ENCODE data around the gene WHRN. TPM values are rescaled to one million over a fixed set of nuclear protein-coding genes. Genes with fewer than 3 reads are reported as not detected.

Gene WHRN
- total and polyA plus RNA-seq, 9 of the 15 experiments (the other 6 are each of a cell fraction or from before 2014, with no cell fraction given) = 0.31 to 14.1 (median 3.0) TPM

GRCh38 chr9:114464281-114465051, 40.8 kb downstream of the WHRN start (continued):
- TF ChIP-seq ZNF444 (CRISPR knock-in tag; IDR thresholded peaks at IDR 0.05) = no peak

GRCh38 chr9:114462791-114463190, 42.5 kb downstream of the WHRN start:
- no peaks in the 10 kb centered on the region for H4K20me1 ChIP-seq (replicated peaks; ENCODE audit: control insufficient read depth, insufficient read depth, low read length)
- H3K4me2 ChIP-seq (ENCODE audit: insufficient read depth, low read length) = no peak overlapping the region
- 81% methylated on average over 5 of the region's 5 CpGs for WGBS (ENCODE audit: insufficient coverage, low coverage, missing lambda C conversion rate)
- H3K9ac ChIP-seq (ENCODE audit: insufficient read depth in 1 of 2, low read depth in 2 of 2, low read length in 2 of 2) = no peak overlapping the region
- no TSS peak for BruUV-seq (replicated peaks)
- ChIA-PET POLR2A (no interaction called here), CTCF (ENCODE audit: low intra/inter-chr PET ratio) (no interaction called here)
- no peak overlapping the region for H3K27ac ChIP-seq (ENCODE audit: extremely low read depth, low read depth, low read length)
- H3K27me3 ChIP-seq (ENCODE audit: control insufficient read depth in 2 of 2, insufficient read depth in 2 of 2, low read length in 2 of 2) = no peaks in the 10 kb centered on the region
- in situ Hi-C loops (cut with MboI) = no loop called here
- intact Hi-C loops (cut with micrococcal nuclease) = no loop called here
- TF ChIP-seq NCOA1 (IDR thresholded peaks at IDR 0.05; ENCODE audit: low read depth) = no peak
- TF ChIP-seq ARID3A (IDR thresholded peaks at IDR 0.05; ENCODE audit: borderline replicate concordance, low read depth, low read length) = no peak
- no peak for TF ChIP-seq SMARCC2 (IDR thresholded peaks at IDR 0.05; ENCODE audit: low read depth)
- no peak for TF ChIP-seq ZNF79 (CRISPR knock-in tag; IDR thresholded peaks at IDR 0.05; ENCODE audit: low read depth)
- 0 out of 2 replicates have a peak, but pooled peaks have one; percentile 18 for TF ChIP-seq CEBPB (tag; IDR thresholded peaks at IDR 0.05)
- no peak for TF ChIP-seq MAFK (IDR thresholded peaks at IDR 0.05; ENCODE audit: low read length)
- TF ChIP-seq RBM25 (IDR thresholded peaks at IDR 0.05; ENCODE audit: low read depth, low read length, severe bottlenecking) = no peak
- TF ChIP-seq SIX5 (IDR thresholded peaks at IDR 0.05; ENCODE audit: borderline replicate concordance in 1 of 2, insufficient read depth in 1 of 2, low read depth in 1 of 2, low read length in 2 of 2) = no peak
- no peak overlapping the region for H2AFZ ChIP-seq (ENCODE audit: low read depth, low read length)
- ATAC-seq = no peak
- H3K9me1 ChIP-seq (ENCODE audit: control insufficient read depth, insufficient read depth, low read length) = no peaks in the 10 kb centered on the region
- H3K4me3 ChIP-seq = no peak overlapping the region
- H3K4me1 ChIP-seq (replicated peaks in 1 of 2; ENCODE audit: control insufficient read depth in 2 of 2, insufficient read depth in 2 of 2, low read length in 2 of 2) = peaks cover 0 to 5% of the 10 kb centered on the region in 2 experiments; a peak in 1 of 5 replicates
- FAIRE-seq = no peak
- H3K9me3 ChIP-seq (replicated peaks; ENCODE audit: control insufficient read depth, insufficient read depth, low read depth, low read length) = no peaks in the 10 kb centered on the region
- no peak for DNase-seq (ENCODE audit: extremely low read depth in 1 of 4, low spot score in 3 of 4)
- peaks cover 2% of the 10 kb centered on the region; the same call in 1 of the 3 replicates for H3K36me3 ChIP-seq (ENCODE audit: control insufficient read depth, insufficient read depth, low read length)
- H3K79me2 ChIP-seq (ENCODE audit: control insufficient read depth, insufficient read depth, low read length) = no peaks in the 10 kb centered on the region

All from K562 (cell line).